Endothelial cell (in vitro differentiated cells): Measurements from ENCODE around the gene PNKD. TPM values are rescaled to one million over a fixed set of nuclear protein-coding genes. Genes with fewer than 3 reads are reported as not detected.

Experiments used
- DNase-seq: peaks from one replicate; pipeline ENCODE4 v3.0.0; 2021; ENCODE audit warnings: low spot score
- H3K27ac Mint-ChIP-seq: one replicate; pipeline ENCODE4 v1.8.0; 2021; ENCODE audit warnings: mixed read lengths, inconsistent platforms; ENCODE audit not compliant: unreplicated experiment
- H3K27me3 Mint-ChIP-seq: one replicate; pipeline ENCODE4 v1.8.0; 2021; ENCODE audit warnings: mild to moderate bottlenecking, moderate library complexity, mixed read lengths, inconsistent platforms; ENCODE audit not compliant: unreplicated experiment
- H3K36me3 Mint-ChIP-seq: one replicate; pipeline ENCODE4 v1.8.0; 2021; ENCODE audit warnings: mild to moderate bottlenecking, low read depth, mixed read lengths, inconsistent platforms; ENCODE audit not compliant: unreplicated experiment
- H3K4me1 Mint-ChIP-seq: one replicate; pipeline ENCODE4 v1.8.0; 2021; ENCODE audit warnings: mild to moderate bottlenecking, mixed read lengths, inconsistent platforms; ENCODE audit not compliant: unreplicated experiment
- H3K4me3 Mint-ChIP-seq: one replicate; pipeline ENCODE4 v1.8.0; 2021; ENCODE audit warnings: mild to moderate bottlenecking, mixed read lengths, inconsistent platforms; ENCODE audit not compliant: unreplicated experiment
- H3K9me3 Mint-ChIP-seq: one replicate; pipeline ENCODE4 v1.8.0; 2021; ENCODE audit warnings: mixed read lengths, inconsistent platforms; ENCODE audit not compliant: unreplicated experiment
- total RNA-seq: library from RNA; stranded (reverse); fragmentation: NEBNext Ultra II Directional; extraction: Animal tissue kit (Norgen Biotek cat#: 25700); gene quantifications from one replicate; pipeline ENCODE4 v1.2.1, GENCODE V29; 2021; ENCODE audit not compliant: unreplicated experiment
- TF ChIP-seq, protein P1 (sequence below): fragments of 200-600 bp; sonication (generic); IDR thresholded peaks from one replicate; pipeline ENCODE4 v1.5.0; 2021; ENCODE audit warnings: antibody characterized with exemption; ENCODE audit not compliant: unreplicated experiment

PNKD gene
- total RNA-seq, 1 donor from 2014 or later = 31.7 TPM

DNA sequence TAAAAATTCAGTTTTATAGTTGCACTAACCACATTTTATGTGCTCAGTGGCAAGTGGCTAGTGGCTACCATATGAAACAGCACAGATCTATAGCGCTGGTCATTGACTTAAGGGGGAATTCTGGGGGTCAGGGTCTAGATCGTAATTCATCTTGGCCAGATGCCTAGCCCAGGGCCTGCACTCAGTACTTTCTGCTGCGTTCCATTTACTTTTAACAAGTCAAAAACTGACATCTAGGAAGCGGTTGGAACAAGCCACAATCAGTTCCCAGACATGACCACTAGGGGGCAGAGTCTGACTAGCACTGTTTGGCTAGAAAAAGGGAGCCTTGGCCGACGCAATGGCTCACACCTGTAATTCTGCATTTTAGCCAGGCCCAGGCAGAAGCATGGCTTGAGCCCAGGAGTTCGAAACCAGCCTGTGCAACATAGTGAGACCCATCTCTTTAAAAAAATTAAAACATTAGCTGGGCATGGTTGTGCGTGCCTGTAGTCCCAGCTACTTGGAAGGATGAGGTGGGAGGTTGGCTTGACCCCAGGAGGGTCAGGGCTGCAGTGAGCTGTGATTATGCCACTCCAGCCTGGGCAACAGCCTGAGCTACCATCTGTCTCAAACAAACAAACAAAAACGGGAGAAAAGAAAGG, 31.0 kb downstream of the PNKD start:
- no peak overlapping the region for H3K27ac Mint-ChIP-seq
- peaks cover 11% of the 10 kb centered on the region for H3K27me3 Mint-ChIP-seq
- H3K4me3 Mint-ChIP-seq = no peak overlapping the region
- DNase-seq = peak; percentile 91
- H3K36me3 Mint-ChIP-seq = no peaks in the 10 kb centered on the region
- H3K9me3 Mint-ChIP-seq = no peaks in the 10 kb centered on the region
- no peaks in the 10 kb centered on the region for H3K4me1 Mint-ChIP-seq
- TF ChIP-seq, protein P1, sequence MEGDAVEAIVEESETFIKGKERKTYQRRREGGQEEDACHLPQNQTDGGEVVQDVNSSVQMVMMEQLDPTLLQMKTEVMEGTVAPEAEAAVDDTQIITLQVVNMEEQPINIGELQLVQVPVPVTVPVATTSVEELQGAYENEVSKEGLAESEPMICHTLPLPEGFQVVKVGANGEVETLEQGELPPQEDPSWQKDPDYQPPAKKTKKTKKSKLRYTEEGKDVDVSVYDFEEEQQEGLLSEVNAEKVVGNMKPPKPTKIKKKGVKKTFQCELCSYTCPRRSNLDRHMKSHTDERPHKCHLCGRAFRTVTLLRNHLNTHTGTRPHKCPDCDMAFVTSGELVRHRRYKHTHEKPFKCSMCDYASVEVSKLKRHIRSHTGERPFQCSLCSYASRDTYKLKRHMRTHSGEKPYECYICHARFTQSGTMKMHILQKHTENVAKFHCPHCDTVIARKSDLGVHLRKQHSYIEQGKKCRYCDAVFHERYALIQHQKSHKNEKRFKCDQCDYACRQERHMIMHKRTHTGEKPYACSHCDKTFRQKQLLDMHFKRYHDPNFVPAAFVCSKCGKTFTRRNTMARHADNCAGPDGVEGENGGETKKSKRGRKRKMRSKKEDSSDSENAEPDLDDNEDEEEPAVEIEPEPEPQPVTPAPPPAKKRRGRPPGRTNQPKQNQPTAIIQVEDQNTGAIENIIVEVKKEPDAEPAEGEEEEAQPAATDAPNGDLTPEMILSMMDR = peak; percentile 99

DNA sequence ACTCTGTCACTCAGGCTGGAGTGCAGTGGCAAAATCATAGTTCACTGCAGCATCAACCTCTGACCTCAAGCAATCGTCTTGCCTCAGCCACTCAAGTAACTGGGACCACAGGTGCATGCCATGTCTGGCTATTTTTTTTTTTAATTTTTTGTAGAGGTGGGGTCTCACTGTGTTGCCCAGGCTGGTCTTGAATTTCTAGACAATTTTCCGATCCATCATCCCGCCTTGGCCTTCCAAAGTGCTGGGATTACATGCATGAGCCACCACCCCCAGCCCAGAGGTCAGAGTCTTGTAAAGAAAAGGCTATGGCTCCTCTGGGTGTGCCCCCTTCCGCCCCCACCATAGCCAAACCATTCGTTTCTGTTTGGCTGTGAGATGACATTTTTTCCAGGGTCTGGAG, 35.1 kb downstream of the PNKD start:
- H3K36me3 Mint-ChIP-seq = no peaks in the 10 kb centered on the region
- DNase-seq = no peak
- peaks cover 11% of the 10 kb centered on the region for H3K27me3 Mint-ChIP-seq
- no peak overlapping the region for H3K4me3 Mint-ChIP-seq
- no peak overlapping the region for H3K27ac Mint-ChIP-seq
- no peaks in the 10 kb centered on the region for H3K9me3 Mint-ChIP-seq
- no peaks in the 10 kb centered on the region for H3K4me1 Mint-ChIP-seq
- TF ChIP-seq, protein P1 = no peak

DNA sequence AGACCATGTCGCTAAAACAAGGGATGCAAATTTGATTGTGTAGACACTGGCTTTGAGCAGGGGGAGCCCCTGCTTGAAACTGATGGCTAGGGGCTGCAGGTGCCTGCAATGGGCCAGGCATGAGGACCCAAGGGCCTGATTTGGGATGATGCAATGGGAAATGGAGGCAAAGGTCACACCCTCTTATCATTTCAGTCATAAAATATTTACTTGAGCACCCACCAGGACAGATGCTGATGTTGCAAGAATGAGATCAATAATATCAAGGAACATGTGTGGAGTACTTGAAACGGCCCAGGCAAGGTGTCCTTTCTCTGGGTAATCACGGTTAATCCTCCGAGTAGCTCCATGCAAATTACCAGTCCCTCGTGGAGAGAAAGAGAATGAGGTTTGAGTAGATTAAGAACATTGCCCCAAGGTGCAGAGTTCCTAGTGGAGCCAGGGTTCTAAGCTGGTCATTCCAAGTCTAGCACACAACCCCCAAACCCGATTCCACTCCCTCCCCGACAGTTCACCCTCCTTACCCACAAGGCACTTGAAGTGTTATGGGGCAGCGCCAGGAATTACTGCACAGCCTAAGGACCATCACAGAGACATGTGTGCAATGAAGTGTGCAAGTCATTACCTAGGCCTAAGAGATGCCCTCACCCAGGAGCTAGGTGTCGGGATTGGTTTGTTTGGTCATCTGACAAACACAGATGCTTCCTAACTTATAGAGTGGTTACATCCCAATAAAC, 36.0 kb downstream of the PNKD start:
- Mint-ChIP-seq H3K9me3 (no peaks in the 10 kb centered on the region), H3K27ac (no peak overlapping the region), H3K4me3 (no peak overlapping the region), H3K36me3 (no peaks in the 10 kb centered on the region), H3K4me1 (no peaks in the 10 kb centered on the region), H3K27me3 (peaks cover 11% of the 10 kb centered on the region)
- TF ChIP-seq, protein P1 = no peak
- DNase-seq = no peak

DNA sequence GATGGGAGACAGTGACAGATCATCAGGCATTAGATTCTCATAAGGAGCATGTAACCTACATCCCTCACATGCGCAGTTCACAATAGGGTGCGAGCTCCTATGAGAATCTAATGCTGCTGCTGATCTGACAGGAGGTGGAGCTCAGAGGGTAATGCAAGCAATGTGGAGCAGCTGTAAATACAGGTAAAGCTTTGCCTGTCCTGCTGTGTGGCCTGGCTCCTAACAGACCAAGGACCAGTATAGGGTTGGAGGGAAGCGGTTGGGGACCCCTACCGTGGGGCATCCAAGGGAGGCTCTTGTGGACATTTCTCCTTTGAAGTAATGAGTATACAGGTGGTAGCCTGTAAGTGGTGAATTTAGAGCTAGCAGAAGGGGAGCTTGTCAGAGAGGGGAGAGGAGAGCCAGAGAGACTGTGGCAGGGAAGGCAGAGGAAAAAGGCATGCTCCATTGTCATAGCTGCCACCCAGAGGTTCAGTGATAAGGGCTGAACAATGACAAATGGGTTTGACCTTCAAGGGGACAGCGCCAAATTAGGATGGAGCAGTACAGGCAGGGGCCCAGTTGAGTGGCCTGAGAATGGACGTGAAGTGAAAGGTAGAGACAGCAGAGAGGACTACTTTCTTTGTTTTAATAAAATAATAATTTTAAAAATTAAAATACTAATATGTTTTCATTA, 37.2 kb downstream of the PNKD start:
- H3K9me3 Mint-ChIP-seq = no peaks in the 10 kb centered on the region
- DNase-seq = no peak
- peaks cover 11% of the 10 kb centered on the region for H3K27me3 Mint-ChIP-seq
- TF ChIP-seq, protein P1 = no peak
- no peak overlapping the region for H3K27ac Mint-ChIP-seq
- no peak overlapping the region for H3K4me3 Mint-ChIP-seq
- H3K36me3 Mint-ChIP-seq = no peaks in the 10 kb centered on the region
- H3K4me1 Mint-ChIP-seq = no peaks in the 10 kb centered on the region
